ENCODE data around the gene ZNF20.

GRCh38 chr19:12137221-12137940 is 2.8 kb downstream of the ZNF20 start:
- TF ChIP-seq TCF12 (IDR thresholded peaks at IDR 0.05; ENCODE audit: low read depth): no peak
- no peak for TF ChIP-seq CREB1 (IDR thresholded peaks at IDR 0.05; ENCODE audit: low read depth)
- no peak for TF ChIP-seq REST (IDR thresholded peaks at IDR 0.05; ENCODE audit: low read depth)
- no peak for TF ChIP-seq EP300 (IDR thresholded peaks at IDR 0.05; ENCODE audit: borderline replicate concordance)
- TF ChIP-seq TAF1 (IDR thresholded peaks at IDR 0.05; ENCODE audit: low read depth): no peak
- no peak for TF ChIP-seq NFIC (IDR thresholded peaks at IDR 0.05)
- TF ChIP-seq RAD21 (IDR thresholded peaks at IDR 0.05; ENCODE audit: low read depth): no peak
- no peak for TF ChIP-seq ZBTB7A (IDR thresholded peaks at IDR 0.05; ENCODE audit: low read depth)
- no peak for TF ChIP-seq CEBPB (IDR thresholded peaks at IDR 0.05)
- no peak for TF ChIP-seq YY1 (IDR thresholded peaks at IDR 0.05; ENCODE audit: low read depth)
- no peak for TF ChIP-seq TEAD4 (IDR thresholded peaks at IDR 0.05)

All from Ishikawa (cell line).